Astrocyte (in vitro differentiated cells and primary cell): ENCODE data around the gene CLDN34. TPM values are rescaled to one million over a fixed set of nuclear protein-coding genes. Genes with fewer than 3 reads are reported as not detected.

Experiments used
- DNase-seq: peaks from one replicate; pipeline ENCODE4 v3.0.0-alpha.2; 2010; ENCODE audit warnings: low read depth
- FAIRE-seq: peaks from 2 replicates; lab custom pipeline; 2011; peaks lifted over from hg19 to GRCh38; lab: Jason Lieb, UNC
- H2AFZ ChIP-seq: 2 replicates; pipeline ENCODE4 v1.6.0; 2012; ENCODE audit warnings: low read depth, low read length, inconsistent platforms
- H3K27ac ChIP-seq: 2 replicates; pipeline ENCODE4 v1.5.1; 2011; ENCODE audit warnings: low read depth, low read length, inconsistent platforms
- H3K27me3 ChIP-seq: 2 replicates; pipeline ENCODE4 v1.6.0; 2011; ENCODE audit warnings: low read length, inconsistent platforms; ENCODE audit not compliant: insufficient read depth
- H3K36me3 ChIP-seq: 2 replicates; pipeline ENCODE4 v1.5.1; 2011; ENCODE audit warnings: low read length, inconsistent platforms; ENCODE audit not compliant: insufficient read depth
- H3K4me1 ChIP-seq: 2 replicates; pipeline ENCODE4 v1.5.1; 2011; ENCODE audit warnings: low read length, inconsistent platforms; ENCODE audit not compliant: insufficient read depth
- H3K4me2 ChIP-seq: 2 replicates; pipeline ENCODE4 v1.6.0; 2012; ENCODE audit warnings: low read length, inconsistent platforms
- H3K4me3 ChIP-seq: 2 replicates; pipeline ENCODE4 v1.5.1; 2011; ENCODE audit warnings: low read depth, mild to moderate bottlenecking, low read length, inconsistent platforms; ENCODE audit not compliant: insufficient read depth
- H3K79me2 ChIP-seq: 2 replicates; pipeline ENCODE4 v1.6.0; 2012; ENCODE audit warnings: mild to moderate bottlenecking, low read length, inconsistent platforms; ENCODE audit not compliant: insufficient read depth
- H3K9ac ChIP-seq: 2 replicates; pipeline ENCODE4 v1.6.0; 2012; ENCODE audit warnings: mild to moderate bottlenecking, low read length, inconsistent platforms
- H3K9me3 ChIP-seq: 2 replicates; pipeline ENCODE4 v1.5.1; 2012; ENCODE audit warnings: low read depth, mild to moderate bottlenecking, low read length, inconsistent platforms; ENCODE audit not compliant: insufficient read depth
- H4K20me1 ChIP-seq: 2 replicates; pipeline ENCODE4 v1.6.0; 2012; ENCODE audit warnings: low read length, inconsistent platforms; ENCODE audit not compliant: insufficient read depth
- H3K27ac Mint-ChIP-seq: one replicate; pipeline ENCODE4 v1.8.0; 2021; ENCODE audit warnings: mild to moderate bottlenecking, mixed read lengths; ENCODE audit not compliant: unreplicated experiment
- H3K27me3 Mint-ChIP-seq: one replicate; pipeline ENCODE4 v1.8.0; 2021; ENCODE audit warnings: low read depth, mixed read lengths; ENCODE audit not compliant: unreplicated experiment
- H3K36me3 Mint-ChIP-seq: one replicate; pipeline ENCODE4 v1.8.0; 2021; ENCODE audit warnings: low read depth, mixed read lengths; ENCODE audit not compliant: unreplicated experiment
- H3K4me1 Mint-ChIP-seq: one replicate; pipeline ENCODE4 v1.8.0; 2021; ENCODE audit warnings: low read depth, mixed read lengths; ENCODE audit not compliant: unreplicated experiment
- H3K4me3 Mint-ChIP-seq: one replicate; pipeline ENCODE4 v1.8.0; 2021; ENCODE audit warnings: mild to moderate bottlenecking, moderate library complexity, mixed read lengths; ENCODE audit not compliant: unreplicated experiment
- H3K9me3 Mint-ChIP-seq: one replicate; pipeline ENCODE4 v1.8.0; 2021; ENCODE audit warnings: mild to moderate bottlenecking, mixed read lengths; ENCODE audit not compliant: unreplicated experiment
- EZH2 ChIP-seq: IDR thresholded peaks from 2 replicates; pipeline ENCODE4 v1.6.1; 2012; ENCODE audit warnings: mild to moderate bottlenecking, low read length, inconsistent platforms; ENCODE audit not compliant: insufficient read depth
- total RNA-seq: library from RNA; stranded (reverse); gene quantifications from 2 replicates; pipeline ENCODE4 v1.2.1, GENCODE V29; 2021
- TF ChIP-seq, protein P1 (sequence below): IDR thresholded peaks from 2 replicates; pipeline ENCODE4 v1.5.1; 2011; ENCODE audit warnings: low read depth, mild to moderate bottlenecking, inconsistent platforms, low read length, moderate library complexity; ENCODE audit not compliant: insufficient read depth

The CLDN34 gene
- total RNA-seq, 1 donor from 2014 or later, result 0.36 TPM

- H3K36me3 ChIP-seq, result no peaks in the 10 kb centered on the region
- peak overlapping the region; percentile 41 for H3K4me3 ChIP-seq
- H3K27me3 Mint-ChIP-seq, result no peaks in the 10 kb centered on the region
- no peaks in the 10 kb centered on the region for H3K9me3 ChIP-seq
- peak overlapping the region; percentile 88 for H3K9ac ChIP-seq
- H3K27me3 ChIP-seq, result no peaks in the 10 kb centered on the region
- no peak for FAIRE-seq
- H3K9me3 Mint-ChIP-seq, result no peaks in the 10 kb centered on the region
- peak overlapping the region; percentile 69 for H3K4me3 Mint-ChIP-seq
- H3K27ac Mint-ChIP-seq, result peak overlapping the region; percentile 73
- H2AFZ ChIP-seq, result no peak overlapping the region
- peaks cover 54% of the 10 kb centered on the region for H3K79me2 ChIP-seq
- peaks cover 37% of the 10 kb centered on the region for H3K4me1 ChIP-seq
- peak overlapping the region; percentile 79 for H3K27ac ChIP-seq
- peaks cover 15% of the 10 kb centered on the region for H3K4me1 Mint-ChIP-seq
- TF ChIP-seq EZH2, result no peak
- TF ChIP-seq, protein P1, sequence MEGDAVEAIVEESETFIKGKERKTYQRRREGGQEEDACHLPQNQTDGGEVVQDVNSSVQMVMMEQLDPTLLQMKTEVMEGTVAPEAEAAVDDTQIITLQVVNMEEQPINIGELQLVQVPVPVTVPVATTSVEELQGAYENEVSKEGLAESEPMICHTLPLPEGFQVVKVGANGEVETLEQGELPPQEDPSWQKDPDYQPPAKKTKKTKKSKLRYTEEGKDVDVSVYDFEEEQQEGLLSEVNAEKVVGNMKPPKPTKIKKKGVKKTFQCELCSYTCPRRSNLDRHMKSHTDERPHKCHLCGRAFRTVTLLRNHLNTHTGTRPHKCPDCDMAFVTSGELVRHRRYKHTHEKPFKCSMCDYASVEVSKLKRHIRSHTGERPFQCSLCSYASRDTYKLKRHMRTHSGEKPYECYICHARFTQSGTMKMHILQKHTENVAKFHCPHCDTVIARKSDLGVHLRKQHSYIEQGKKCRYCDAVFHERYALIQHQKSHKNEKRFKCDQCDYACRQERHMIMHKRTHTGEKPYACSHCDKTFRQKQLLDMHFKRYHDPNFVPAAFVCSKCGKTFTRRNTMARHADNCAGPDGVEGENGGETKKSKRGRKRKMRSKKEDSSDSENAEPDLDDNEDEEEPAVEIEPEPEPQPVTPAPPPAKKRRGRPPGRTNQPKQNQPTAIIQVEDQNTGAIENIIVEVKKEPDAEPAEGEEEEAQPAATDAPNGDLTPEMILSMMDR, result no peak
- peak overlapping the region; percentile 93 for H3K4me2 ChIP-seq
- peak; percentile 77 for DNase-seq
- H3K36me3 Mint-ChIP-seq, result no peaks in the 10 kb centered on the region
- H4K20me1 ChIP-seq, result peaks cover 29% of the 10 kb centered on the region
Observed at GRCh38 chrX:10017872-10018271, 50.7 kb downstream of the CLDN34 start.

Other genes with a start within 250 kb of the CLDN34 start
- gene GPR143, start 201.5 kb upstream of the CLDN34 start, total RNA-seq, result 1.8 and 3.0 TPM in 2 replicates
- 15.9 and 16.0 TPM in 2 replicates for gene SHROOM2, start 180.9 kb upstream of the CLDN34 start, total RNA-seq
- 5.9 and 7.2 TPM in 2 replicates for gene CLCN4, start 189.6 kb downstream of the CLDN34 start, total RNA-seq